ENCODE data around the gene EMC9.

The EMC9 gene

DNA sequence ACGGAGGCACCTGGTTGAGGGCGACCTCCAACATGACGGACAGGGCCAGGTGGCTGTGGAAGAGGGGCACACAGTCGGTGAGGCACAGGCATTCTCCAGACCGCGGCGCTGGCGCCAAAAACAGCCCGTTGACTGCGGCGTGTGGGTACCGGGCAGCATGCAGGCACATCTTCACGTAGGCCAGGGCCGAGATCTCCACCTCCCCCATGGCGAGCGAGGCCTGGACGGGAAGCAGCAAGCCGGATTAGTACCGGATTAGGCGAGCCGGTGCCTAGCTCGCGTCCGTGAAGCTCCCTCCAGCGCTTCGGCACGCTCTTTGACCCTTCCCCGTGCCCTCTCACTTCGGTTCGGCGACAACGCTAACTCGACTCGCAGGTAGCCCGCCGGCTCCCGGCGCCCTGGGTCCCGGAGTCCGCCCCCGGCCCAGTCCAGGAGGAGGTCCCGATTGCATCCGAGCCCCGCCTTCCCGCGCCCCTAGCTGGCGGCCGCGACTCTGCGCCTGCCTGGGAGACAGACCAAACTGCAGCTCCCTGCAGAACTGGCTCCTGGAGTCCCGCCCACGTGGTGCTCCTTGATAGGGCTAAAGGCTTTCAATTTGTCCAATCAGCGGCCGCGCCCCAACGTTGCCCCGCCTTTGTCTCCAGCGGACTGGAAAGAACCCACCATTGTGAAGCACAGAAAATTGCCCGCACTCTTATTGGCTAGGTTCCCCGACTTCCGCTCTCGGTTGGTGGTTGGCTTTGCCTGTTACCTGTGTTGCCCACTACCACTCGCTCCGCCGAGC is at the start of gene EMC9:
EMC9 (minus strand) TSS at position 495 of the 784 bp plus-strand sequence; CDS start at position 208, 287 bp downstream.
- peak; percentile 75 to 100 (median 99) for DNase-seq

- no peak for DNase-seq
These were observed 49.0 kb upstream of the EMC9 start for GRCh38 chr14:24190416-24190815.

DNA sequence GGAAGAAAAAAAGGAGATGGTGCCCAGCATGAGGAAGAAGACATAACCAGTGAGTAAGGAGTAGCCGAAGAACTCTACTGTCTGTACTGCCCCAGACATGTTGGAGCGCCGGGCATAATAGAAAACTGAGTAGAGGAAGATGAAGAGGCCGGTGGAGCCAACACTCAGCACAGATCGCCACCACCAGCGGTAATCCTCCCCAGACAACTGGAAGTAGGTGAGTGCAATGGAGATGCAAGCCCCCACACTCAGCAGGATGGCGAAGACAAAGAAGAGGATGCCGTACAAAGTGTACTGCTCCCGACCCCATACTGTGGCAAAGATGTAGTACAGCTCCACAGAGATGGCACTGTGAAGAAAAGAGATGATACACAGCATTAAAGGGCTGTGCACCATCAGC is 48.1 kb upstream of the EMC9 start:
- no peak for DNase-seq

DNA sequence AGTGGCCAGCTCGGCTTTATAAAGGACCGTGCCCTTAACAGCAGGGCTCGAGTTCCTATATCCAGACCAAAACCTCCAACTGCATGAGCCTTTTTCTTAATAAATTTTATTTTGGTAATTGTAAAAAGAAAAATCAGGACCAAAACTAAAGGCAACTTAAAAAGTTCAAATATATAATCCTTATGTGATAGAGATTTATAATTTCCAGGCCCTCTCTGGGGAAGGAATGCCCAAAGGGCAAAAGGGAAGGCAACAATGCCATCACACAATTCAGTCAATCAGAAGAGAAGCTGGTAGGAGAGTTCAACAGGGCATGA is 47.6 kb upstream of the EMC9 start:
- DNase-seq = no peak

DNA sequence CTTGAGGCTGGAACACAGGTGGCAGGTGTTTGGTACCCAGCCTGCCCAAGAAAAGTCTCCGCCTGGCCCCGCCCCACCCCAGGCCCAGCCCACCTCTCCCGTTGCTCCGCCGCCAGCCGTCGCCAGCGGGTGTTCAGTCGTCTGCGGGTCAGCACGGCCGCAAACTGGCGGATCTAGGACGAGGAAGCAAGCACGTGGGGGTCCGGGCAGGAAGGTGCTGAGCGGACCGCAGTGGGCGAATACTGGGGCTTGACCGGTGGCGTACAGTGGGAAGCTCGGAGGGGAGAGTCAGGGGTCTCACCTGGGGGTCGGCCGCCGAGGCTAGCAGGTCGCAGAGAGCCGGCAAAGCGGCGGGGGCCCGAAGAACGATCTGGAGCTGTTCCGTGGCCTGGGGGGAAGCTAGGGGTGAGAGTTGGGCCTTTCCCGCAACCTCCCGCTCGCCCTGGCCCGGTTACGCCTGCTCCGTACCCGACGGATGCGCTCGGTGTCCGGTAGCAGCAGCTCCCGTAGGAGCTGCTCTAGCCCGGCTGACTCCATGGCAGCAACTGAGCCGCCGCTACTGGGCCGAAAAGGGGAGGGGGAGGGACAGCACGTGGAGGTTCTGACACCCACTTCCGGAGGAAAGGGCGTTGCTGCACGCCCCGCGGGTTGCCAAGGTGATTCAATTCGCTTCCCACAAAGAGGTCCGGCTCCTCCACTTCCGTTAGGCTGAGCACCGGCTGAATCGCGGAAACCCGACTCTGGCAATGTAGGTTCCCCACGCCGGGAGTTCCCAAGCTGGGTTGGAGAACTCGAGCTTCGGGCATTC is 47.1 kb upstream of the EMC9 start, which contains the start of gene IPO4:
IPO4 (minus strand) TSS at position 566 of the 808 bp plus-strand sequence; CDS start at position 537, 29 bp downstream.
- peak; percentile 68 to 97 (median 93) for DNase-seq

GRCh38 chr14:24187539-24187915 is 46.1 kb upstream of the EMC9 start:
- no peak for DNase-seq

DNA sequence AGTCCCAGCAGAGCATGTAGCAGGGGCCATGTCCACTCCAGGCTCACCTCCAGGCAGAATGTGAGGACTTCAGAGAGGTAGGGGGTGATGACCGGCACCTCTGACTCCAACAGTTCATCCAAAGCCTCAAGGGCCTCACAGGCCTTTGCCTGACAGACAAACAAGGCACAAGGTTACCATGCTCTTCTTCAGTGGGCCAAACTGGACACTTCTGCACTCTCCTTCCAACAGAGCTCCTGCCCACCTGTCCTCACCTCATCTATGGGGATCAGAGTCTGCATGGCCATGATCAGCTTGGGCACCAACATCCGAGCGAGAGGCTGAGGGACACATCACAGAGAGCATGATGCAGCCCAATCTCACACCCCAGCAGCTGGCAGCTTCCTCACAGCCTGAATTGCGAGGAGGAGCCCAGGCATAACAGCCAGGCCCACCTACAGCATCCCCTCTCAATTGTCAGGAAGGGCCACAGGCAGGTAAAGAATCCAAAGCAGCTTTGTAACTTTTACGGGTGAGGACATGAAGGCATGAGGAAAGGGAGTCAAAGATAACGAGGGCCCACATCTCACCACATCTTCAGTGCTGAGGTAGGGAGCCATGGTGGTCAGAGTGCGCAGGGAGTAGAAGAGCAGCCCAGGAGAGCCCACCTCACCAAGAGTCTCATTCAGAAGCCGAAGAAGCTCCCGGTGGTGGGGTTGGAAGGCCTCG is 45.6 kb upstream of the EMC9 start:
- no peak for DNase-seq

DNA sequence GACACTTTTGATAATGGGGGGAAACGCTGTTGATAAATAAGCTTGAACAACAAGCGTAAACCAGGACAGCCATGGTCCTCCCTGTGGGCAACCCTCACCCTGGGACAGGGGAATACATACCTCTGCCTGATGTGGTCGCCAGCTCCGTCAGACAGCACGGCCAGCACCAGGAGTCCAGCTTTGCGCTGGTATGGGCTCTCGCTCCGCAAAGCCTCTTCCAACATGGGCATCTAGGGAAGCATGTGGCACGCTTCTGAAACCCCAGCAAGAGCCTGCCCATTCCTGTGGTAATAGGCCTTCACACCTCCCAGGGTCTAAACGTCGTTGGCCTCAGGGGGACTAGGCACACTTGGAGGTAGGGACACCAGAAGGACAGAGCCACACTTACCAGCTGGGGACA is 44.4 kb upstream of the EMC9 start:
- DNase-seq = no peak

DNA sequence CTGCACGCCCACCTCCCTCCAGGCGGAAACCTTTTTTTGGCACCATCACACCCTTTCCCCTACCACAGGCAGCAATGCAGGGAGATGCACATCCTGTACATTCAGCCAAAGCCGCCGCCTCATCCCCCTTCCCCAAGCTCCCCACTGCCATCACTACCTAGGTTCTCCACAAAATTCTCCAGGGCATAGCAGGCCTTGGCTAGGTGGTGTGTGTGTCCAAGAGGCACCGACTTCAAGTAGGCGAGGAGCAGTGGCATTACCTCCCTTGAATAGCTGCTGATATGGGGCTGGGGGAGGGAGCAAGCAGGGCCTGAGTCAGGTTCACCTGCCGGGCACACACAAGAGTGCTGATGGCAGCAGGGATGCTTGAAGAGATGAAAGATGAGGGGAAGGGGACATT is 43.6 kb upstream of the EMC9 start:
- no peak for DNase-seq

- DNase-seq = no peak
These were observed 42.9 kb upstream of the EMC9 start for GRCh38 chr14:24184104-24184970.

- no peak for DNase-seq
These were observed 41.7 kb upstream of the EMC9 start for GRCh38 chr14:24183014-24183481.

- DNase-seq = no peak
These were observed 40.9 kb upstream of the EMC9 start for GRCh38 chr14:24182110-24182882.

DNA sequence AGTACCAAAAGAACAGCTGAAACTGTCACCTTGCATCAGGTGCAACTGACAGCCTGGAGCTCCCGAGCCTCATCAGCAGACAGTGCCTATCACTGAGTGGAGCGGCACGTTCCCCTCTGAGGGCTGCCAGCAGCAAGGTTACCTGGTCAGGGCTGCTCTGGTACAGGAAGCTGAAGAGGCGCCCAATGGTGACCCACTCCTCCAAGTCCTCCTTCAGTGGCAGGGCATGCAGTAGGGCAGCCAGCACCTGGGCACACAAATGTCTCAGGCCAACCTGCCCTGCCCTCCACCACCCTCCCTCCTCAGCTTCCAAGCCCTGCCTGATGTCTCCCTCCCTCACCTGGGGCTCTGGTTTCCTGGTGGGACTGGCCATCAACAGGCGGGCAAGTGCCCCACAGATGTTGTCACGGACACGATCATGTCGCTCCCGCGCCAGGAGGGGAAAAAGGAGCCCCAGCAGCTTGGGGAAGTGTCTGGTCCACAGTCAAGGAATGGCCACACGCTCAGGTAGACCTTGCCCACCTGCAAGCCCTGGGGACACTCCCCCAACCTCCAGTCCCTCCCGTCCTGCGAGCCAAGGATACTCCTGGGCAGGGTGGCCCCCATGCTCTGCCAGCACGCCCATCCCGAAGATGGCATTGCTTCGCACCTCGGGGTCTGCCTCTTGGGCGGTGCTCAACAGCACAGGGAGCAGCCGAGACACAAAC is 40.1 kb upstream of the EMC9 start:
- no peak for DNase-seq

DNA sequence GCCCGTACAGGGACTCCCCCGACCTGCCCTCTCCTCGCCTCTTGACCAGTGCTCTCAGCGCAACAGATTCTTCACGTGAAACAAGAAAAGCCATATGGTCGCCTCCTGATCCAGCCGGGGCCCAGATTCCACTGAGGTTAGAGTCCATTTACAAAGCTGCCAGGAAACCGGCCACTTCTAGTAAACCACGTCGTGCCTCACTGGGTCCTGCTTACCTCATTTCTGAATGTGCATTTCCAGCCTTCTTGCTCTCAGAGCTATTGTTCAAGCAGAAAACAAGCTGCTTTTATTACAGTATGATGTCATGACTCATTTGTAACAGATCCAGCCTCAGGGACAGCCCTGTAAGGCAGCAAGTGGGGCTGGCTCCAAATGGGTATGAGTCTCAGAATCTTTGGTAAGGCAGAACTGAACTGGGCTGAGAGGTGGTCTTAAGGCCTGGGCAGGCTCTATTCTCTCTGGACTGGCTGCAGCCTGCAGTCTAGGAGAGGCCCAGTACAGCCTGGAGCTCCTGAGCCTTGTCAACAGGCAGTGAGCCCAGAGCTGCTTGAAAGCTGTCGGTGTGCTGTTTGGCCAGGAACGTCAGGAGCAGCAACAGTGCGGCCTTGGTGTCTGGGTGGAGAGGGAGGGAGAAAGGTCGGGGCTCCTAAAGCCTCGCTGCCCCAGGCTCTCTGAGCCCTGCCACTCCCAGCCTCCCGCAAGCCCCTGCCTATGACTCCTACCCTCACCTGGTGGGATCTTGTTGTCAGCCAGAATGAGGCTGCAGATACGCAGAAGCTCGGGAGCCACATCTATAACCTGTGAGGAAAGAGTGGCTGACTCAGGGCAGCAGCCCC is 38.8 kb upstream of the EMC9 start:
- peak in 23 of 56 donors; percentile 10 to 54 (median 28) for DNase-seq

DNA sequence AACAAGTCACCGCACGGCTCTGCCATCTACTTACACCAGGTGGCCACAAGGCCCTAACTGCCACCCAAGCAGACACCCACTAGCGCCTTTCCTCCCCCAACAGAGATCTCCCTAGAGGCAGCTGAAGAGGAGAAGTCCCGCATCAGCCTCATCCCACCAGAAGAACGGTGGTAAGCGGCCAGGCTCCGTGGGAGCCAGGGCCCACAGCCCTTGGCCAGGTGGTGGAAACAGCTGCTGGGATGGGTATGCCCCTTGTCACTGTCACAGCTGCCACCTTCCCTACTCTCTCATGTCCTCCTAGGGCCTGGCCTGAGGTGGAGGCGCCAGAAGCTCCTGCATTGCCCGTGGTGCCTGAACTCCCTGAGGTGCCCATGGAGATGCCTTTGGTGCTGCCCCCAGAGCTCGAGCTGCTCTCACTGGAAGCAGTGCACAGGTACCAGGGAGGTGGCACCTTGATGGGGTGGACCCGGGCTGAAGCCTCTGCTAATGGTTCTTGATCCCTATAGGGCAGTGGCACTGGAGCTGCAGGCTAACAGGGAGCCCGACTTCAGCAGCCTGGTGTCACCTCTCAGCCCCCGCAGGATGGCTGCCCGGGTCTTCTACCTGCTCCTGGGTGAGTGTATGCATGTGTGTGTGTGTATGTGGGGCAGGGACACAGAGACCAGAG is 38.0 kb upstream of the EMC9 start:
- DNase-seq = no peak

- no peak for DNase-seq
These were observed 37.2 kb upstream of the EMC9 start for GRCh38 chr14:24178399-24179178.

- no peak for DNase-seq
These were observed 36.5 kb upstream of the EMC9 start for GRCh38 chr14:24177891-24178290.

Data from amygdala (tissue), 56 donors.